ENCODE measurements around the gene AXIN2. TPM values are rescaled to one million over a fixed set of nuclear protein-coding genes. Genes with fewer than 3 reads are reported as not detected.
A peak's percentile ranks its signal among the peaks of the same experiment; 100 is the strongest.

Gene AXIN2
- total RNA-seq, 2 donors from 2014 or later, result 8.7 to 29.8 TPM

- TF ChIP-seq, protein P1, sequence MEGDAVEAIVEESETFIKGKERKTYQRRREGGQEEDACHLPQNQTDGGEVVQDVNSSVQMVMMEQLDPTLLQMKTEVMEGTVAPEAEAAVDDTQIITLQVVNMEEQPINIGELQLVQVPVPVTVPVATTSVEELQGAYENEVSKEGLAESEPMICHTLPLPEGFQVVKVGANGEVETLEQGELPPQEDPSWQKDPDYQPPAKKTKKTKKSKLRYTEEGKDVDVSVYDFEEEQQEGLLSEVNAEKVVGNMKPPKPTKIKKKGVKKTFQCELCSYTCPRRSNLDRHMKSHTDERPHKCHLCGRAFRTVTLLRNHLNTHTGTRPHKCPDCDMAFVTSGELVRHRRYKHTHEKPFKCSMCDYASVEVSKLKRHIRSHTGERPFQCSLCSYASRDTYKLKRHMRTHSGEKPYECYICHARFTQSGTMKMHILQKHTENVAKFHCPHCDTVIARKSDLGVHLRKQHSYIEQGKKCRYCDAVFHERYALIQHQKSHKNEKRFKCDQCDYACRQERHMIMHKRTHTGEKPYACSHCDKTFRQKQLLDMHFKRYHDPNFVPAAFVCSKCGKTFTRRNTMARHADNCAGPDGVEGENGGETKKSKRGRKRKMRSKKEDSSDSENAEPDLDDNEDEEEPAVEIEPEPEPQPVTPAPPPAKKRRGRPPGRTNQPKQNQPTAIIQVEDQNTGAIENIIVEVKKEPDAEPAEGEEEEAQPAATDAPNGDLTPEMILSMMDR (IDR thresholded peaks at IDR 0.05), result no peak
- H3K4me3 ChIP-seq, result no peak overlapping the region
- no peaks in the 10 kb centered on the region for H3K36me3 ChIP-seq
- no peaks in the 10 kb centered on the region for H3K4me1 ChIP-seq
- DNase-seq (ENCODE audit: low spot score), result no peak
- no peaks in the 10 kb centered on the region for H3K27me3 ChIP-seq
- H3K9me3 ChIP-seq, result no peaks in the 10 kb centered on the region
- no peak overlapping the region for H3K27ac ChIP-seq
Measured at GRCh38 chr17:65600518-65600917, 39.1 kb upstream of the AXIN2 start.

DNA sequence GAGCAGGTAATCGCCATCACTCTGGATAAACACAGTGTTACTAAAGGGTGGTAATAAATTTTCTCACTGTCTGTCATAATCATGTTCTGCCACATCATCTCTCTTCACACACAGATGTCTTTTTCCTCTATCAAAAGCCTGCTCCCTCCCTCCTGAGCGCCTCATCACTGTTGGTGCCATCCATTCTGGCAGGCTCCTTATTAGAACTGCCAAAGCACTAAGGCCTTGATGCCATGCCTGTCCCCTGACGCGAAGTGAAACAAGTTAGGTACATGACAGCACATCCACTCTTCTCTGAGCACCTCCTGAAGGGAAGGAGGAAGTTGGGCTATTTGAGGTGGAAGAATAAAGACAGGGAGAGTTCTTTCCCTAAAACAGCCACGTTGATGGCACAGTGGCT is 38.2 kb upstream of the AXIN2 start:
- Histone ChIP-seq H3K27me3 (no peaks in the 10 kb centered on the region), H3K4me1 (peaks cover 0 to 2% of the 10 kb centered on the region in 2 donors), H3K4me3 (no peak overlapping the region), H3K36me3 (no peaks in the 10 kb centered on the region), H3K27ac (no peak overlapping the region), H3K9me3 (no peaks in the 10 kb centered on the region)
- DNase-seq (ENCODE audit: low spot score), result no peak
- TF ChIP-seq, protein P1 (IDR thresholded peaks at IDR 0.05), result no peak

- H3K36me3 ChIP-seq, result no peaks in the 10 kb centered on the region
- TF ChIP-seq, protein P1 (IDR thresholded peaks at IDR 0.05), result no peak
- DNase-seq (ENCODE audit: low spot score), result no peak
- H3K4me1 ChIP-seq, result peaks cover 0 to 5% of the 10 kb centered on the region in 2 donors
- no peak overlapping the region for H3K27ac ChIP-seq
- H3K27me3 ChIP-seq, result no peaks in the 10 kb centered on the region
- H3K4me3 ChIP-seq, result no peak overlapping the region
- no peaks in the 10 kb centered on the region for H3K9me3 ChIP-seq
Measured at GRCh38 chr17:65598746-65599145, 37.3 kb upstream of the AXIN2 start.

DNA sequence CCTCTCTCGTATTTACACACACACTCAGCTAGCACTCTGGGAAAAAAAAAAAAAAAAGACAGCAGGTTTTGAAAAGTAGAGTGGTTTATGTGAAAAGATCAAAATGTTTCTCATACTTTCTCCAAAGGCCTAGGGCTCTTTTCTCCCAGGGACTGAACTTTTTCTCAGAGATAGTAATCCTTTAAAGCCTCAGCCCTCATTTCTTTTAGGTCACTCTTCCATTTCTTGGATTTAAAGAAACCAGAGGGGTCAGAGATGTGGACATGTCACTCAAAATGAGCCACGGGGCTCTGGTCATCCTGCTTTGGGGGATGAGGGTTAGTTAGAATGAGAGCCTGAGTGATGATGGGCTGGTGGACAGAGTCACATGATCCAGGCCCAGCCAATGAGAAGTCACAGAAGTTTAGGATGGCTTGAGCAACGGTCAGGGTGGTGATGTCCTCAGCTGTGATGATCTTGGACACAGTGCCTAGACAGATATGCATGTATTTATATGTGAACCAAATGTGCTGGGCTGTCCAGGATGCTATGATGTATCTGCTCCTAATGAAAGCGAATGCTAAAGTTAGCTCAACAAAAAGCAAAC is 33.7 kb upstream of the AXIN2 start:
- no peaks in the 10 kb centered on the region for H3K27me3 ChIP-seq
- H3K9me3 ChIP-seq, result no peaks in the 10 kb centered on the region
- DNase-seq (ENCODE audit: low spot score), result no peak
- TF ChIP-seq, protein P1 (IDR thresholded peaks at IDR 0.05), result no peak
- no peaks in the 10 kb centered on the region for H3K36me3 ChIP-seq
- H3K27ac ChIP-seq, result no peak overlapping the region
- peaks cover 0 to 5% of the 10 kb centered on the region in 2 donors for H3K4me1 ChIP-seq
- no peak overlapping the region for H3K4me3 ChIP-seq

DNA sequence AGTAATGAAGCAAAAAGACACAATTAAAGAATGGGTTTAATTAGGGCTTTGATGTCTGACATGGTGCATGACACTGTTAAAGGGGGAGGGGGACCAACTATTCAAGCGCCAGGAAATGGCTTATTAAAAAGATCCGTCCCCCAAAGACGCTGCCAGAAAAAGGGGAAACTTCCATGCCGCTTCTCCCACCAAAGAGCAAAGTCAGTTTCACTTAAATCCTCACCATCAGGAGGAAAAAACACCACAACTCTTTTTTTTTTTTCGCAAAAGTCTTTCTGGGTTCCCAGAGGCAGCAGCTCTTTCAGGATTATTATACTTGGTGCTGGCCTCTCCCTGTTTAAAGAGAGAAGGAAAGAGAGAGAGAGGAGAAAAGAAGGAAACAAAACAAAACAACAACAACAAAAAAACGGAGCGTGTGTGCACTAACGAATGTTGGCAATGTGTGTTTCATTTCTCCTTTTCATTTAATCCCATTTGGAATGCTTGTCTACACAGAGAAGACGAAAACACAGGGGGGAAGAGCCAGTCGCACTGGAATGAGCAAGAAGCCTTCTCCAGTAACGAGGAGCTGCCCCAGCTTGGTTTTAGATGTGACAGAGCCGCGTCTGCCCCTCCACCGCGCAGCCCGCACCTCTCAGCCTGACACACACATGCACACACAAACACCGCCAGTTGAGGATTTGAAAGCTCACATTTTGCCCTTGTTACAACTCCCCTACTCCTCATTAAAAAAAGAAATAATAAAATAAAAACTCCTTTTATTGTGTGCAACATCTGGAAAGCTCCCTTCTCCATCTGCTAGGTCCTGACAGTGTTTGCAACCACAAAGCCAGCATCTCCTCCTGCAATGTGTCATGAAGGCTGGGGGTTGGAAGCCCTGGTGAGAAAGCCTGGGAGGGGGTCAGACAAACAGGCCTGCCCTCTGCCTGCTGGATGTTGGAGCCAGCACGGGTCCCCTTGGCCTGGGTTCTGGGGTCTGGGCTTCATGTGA is 32.7 kb upstream of the AXIN2 start:
- no peak overlapping the region for H3K27ac ChIP-seq
- peak overlapping the region in 1 of 2 donors; percentile 10 for H3K4me3 ChIP-seq
- no peak for DNase-seq (ENCODE audit: low spot score)
- H3K36me3 ChIP-seq, result no peaks in the 10 kb centered on the region
- TF ChIP-seq, protein P1 (IDR thresholded peaks at IDR 0.05), result no peak
- H3K4me1 ChIP-seq, result peaks cover 0 to 5% of the 10 kb centered on the region in 2 donors
- H3K9me3 ChIP-seq, result no peaks in the 10 kb centered on the region
- H3K27me3 ChIP-seq, result no peaks in the 10 kb centered on the region

Measured in right atrium auricular region (tissue), 2 donors.